GM04503 (cell line): ENCODE data around the gene OBP2B.
"Not testable (repeated sequence)": the region's sequence is repeated elsewhere in the genome, so short reads cannot be mapped to it uniquely, and the experiment has no call there.

ENCODE experiments used
- DNase-seq: peaks from one replicate; pipeline ENCODE4 v3.0.0-alpha.2; 2012; ENCODE audit warnings: low read depth

The OBP2B gene

DNA sequence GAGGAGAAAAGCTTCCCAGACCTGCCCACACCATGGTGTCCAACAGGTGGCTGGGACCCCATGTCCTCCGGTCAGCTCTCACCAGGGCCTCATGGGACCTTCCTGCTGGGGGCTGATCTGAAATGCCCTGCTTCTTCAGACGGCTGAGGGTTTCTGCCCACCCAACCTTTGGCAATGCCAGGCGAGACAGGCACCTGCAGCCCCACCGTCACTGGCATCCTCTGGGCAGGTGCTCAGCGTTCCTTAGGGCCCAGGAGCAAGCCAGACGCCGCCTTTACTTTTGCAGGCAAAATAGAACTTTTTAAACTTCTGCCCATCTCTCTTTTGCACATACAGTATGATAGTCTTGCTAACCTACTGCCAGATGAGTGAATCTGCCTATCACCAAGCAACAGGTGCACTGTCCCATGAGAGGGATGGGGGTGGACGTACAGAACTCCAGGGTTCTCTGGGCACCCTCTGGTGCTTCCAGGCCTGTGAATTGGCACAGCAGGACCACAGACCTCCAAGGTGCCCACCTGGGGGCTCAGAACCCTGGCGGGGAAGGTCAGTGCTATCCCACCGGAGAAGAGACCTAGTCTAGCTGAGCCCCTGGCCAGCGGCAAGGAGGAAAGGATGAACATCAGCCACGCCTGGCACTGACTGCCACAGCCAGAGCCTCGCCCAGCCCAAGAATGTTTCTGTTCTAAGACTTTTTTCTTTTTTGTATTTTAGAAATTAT, 7.5 kb downstream of the OBP2B start:
- no peak for DNase-seq

DNA sequence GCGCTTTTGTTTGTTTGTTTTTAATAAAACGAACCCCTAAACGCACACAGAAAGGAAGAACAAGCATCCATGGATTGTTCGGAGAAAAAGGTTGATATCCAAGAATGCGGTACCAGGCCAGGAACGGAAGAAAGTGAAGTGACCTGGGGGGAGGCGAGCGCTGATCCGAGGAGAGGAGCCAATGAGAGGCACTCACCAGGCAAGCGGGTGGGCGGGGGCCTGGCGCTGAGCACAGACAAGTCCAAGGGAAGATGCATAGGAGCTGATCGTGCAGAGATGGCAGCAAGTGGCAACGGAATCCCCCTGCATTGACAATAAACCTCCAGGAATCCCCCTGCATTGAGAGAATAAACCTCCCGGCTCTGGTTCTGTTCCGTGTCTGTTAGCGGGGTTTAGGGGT, 8.4 kb downstream of the OBP2B start:
- DNase-seq, result no peak

DNA sequence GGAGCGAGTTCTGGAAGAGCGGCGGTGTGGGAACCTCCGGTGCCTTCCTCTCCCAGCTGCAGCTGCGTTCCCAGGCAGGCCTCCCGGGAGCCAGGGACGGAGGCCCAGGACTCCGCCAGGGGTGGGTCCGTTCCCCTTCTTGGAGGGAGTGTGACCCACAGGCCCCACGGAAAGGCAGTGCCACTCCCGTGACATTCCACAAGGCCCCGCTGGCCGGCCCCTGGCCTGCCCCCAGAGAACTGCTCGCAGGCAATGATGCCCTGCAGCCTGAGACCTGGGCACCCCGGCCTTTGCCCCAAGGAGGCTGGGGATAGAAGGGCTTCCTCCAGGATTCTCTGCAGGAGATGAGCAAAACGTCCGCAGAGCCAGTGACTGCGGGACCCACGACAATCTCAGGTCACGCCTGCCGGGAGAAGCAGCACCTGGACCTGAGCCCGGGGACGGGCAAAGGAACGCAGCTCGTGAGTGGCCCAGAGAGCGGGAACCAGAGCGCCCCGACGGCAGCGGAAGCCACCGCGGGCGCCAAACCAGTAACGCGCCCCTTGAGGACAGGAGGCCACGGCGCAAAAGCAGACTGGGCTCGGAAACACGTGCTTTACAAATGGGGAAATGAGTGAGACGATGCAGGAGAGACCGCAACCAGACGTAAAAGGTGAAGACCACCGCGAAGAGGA, 9.3 kb downstream of the OBP2B start:
- no peak for DNase-seq

- no peak for DNase-seq
These were observed 14.0 kb downstream of the OBP2B start for GRCh38 chr9:133195029-133195428.

DNA sequence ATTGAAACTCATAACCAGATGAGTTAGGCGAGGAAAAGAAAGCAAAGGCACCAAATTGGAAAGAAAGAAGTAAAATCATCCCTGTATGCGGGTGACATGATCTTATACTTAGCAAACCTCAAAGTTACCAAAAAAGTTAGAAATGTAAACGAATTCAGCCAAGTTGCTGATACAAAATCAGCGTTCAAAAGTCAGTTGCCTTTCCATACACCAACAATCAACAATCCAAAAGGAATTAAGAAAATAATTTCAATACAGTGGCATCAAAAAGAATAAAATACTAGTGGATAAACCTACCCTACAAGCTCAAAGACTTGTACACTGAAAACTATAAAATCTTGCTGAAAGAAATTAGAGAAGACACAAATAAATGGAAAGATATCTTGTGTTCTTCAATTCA, 14.5 kb downstream of the OBP2B start:
- no peak for DNase-seq

GRCh38 chr9:133191989-133192388, 17.1 kb downstream of the OBP2B start:
- DNase-seq, result no peak

DNA sequence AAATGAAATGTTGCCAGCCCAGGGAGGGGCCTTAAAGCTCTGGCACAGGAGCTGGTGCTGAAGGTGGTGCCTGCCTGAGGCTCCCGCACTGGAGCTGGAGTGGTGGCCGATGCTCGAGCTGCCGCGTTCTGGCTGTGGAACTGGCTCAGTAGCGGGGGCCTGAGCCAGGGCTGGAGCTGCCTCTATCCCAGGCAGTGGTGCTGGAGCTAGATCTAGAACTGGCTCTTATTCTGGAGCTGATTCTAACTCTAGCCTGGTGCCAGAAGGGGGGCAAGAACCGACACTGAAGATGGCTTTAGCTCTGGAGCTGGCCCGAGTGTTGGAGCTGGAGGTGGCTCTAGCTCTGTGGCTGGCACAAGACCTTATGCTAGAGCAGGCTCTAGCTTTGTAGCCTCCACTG, 19.2 kb downstream of the OBP2B start:
- DNase-seq, result no peak

GRCh38 chr9:133188843-133189180, 20.2 kb downstream of the OBP2B start:
- no peak for DNase-seq

DNA sequence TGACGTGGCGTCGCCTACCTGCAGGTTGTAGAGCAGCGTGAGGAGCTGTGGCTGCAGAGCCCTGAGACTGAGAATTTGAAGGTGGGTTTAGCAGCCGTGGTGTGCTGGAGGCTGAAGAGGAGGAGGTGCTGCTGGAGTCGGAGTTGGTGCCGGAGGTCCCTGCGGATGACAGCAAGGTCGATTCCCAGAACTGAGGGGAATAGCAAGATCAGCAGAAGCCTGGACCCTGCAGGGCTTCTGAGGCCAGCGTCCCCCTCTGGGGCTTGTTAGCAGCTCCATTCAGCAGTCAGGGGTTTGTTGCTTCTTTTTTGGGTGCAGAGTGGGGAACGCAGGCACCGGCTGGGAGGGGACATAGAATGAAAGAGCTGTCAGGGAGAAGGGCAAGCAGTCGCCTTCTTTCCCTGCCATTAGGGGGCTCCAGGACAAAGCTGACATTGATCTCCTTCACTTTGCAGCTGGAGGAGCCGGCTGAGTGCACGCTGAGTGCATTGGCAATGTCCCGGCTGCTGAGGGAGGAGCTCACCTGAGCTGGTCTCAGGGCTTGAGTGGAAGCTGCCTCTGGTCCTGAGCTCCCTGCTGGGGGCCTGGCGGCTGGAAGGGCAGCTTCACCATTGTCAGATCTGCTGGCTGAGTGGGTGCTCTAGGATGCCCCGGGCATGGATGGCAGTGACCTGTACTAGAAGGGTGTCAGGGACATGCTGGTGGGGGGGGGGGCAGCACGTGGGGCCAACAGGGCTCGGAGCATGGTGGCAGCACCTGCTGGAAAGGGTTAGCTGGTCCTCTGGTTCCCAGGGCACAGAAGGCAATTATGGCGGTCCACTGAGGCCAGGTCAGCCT, 20.8 kb downstream of the OBP2B start:
- DNase-seq, result no peak

- no peak for DNase-seq
These were observed 21.5 kb downstream of the OBP2B start for GRCh38 chr9:133187561-133188005.

DNA sequence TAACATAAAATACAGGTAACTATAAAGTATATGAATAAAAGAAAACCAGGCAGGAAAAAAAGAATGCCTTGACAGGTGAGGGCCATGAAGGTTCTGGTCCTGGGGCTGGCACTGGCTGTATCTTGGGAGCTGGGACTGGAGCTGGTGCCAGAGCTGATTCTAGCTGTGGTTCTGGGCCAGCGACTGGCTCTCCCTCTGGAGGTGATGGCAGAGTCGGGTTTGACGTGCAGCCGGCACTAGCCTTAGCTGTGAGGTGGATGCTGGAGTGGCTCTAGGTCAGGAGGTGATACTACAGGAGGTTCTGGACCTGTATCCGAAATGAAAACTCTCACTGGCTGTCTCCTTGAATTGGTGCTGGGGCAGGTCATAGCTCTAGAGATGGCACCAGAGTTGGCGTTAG, 22.3 kb downstream of the OBP2B start:
- DNase-seq, result no peak

- DNase-seq, result peak; percentile 56
These were observed 24.1 kb downstream of the OBP2B start for GRCh38 chr9:133184971-133185370.

DNA sequence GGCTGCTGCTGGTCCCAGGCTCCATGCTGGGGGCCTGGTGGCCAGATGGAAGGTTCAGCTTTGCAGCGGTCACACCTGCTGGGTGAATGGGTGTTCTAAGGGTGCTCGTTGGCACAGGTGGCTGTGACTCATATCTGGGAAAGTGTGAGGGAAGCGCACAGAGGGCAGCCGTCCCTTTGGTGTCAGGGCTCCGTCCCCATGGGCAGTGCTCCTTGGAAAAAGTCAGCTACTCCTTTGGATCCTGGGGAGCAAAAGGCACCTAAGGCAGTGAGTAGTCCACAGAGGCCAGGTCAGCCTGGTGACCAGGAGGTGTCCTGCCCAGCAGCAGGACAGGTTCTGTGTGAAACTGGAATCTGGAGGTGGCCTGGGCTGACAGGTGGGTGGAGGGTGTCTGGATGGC, 26.9 kb downstream of the OBP2B start:
- DNase-seq, result no peak

GRCh38 chr9:133181561-133181960, 27.5 kb downstream of the OBP2B start:
- no peak for DNase-seq

DNA sequence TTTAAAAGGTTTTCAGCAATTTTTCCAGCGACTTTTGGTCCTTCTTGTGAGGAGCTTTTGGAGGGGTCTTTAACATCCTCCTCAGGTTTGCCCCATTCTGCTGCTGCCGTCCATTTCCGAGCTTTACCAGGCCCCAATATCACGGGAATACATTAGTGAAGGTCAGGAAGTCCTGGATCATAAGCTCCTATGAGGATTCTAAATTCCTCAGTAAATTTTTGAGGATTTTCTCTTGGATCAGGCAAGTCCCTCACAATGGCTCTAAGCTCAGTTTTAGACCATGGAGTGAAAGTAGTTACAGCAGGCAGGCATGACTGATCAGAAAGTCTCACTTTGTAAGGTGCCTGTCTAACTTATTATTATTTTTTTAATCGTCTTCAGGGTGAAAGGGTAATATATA, 28.1 kb downstream of the OBP2B start:
- DNase-seq, result no peak

GRCh38 chr9:133173056-133173455, 36.0 kb downstream of the OBP2B start:
- DNase-seq, result no peak

GRCh38 chr9:133171161-133171961, 37.7 kb downstream of the OBP2B start:
- DNase-seq, result no peak

- DNase-seq, result no peak
These were observed 38.3 kb downstream of the OBP2B start for GRCh38 chr9:133170716-133171115.

DNA sequence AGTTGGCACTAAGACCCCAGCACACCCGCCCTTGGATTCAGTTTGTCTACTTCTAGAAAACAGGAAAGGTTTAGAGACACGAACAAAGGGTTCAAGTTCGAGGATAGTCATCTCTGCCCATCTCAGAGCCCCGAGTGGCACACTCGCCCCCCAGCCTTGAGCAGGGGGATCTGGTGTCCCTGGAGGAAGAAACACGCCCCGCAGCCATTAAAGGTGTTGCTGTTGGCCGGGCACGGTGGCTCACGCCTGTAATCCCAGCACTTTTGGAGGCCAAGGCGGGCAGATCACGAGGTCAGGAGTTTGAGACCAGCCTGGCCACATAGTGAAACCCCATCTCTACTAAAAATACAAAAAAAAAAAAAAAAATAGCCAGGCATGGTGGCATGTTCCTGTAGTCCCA, 39.4 kb downstream of the OBP2B start:
- DNase-seq, result not testable (repeated sequence)

- DNase-seq, result no peak
These were observed 39.9 kb downstream of the OBP2B start for GRCh38 chr9:133169102-133169501.

DNA sequence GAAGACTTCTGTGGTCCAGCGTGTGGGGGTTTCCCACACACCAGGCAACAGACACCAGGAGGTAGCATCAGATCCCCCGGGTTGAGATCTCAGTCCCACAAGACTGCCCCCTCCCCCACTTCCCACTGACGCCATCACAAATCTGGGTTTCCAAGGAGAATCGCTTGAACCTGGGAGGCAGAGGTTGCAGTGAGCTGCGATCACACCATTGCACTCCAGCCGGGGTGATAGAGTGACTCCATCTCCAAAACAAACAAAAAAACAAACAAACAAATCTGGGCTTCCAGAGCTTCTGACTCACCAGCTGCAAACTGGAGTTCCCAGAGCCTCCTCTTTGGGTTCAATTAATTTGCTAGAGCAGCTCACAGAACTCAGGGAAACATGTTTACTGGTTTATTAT, 40.6 kb downstream of the OBP2B start:
- DNase-seq, result no peak

DNA sequence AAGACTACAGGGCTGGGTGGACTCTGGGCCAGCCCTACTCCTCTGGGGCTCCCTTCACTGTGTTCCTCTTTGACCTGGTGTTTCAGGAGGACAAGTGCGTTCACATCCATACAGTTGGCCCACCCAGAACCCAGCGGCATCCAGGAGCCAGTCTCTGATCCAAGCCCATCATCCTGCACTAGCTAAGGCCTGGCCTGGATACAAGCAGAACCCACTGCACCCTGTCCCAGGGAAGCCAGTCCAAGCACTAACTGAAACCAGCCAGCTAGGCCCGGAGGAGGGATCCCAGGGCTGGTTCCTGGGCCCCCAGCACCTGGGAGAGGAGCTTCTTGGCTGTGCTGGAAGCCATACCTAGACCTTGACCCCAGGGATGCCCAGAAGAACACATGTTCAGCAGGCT, 41.3 kb downstream of the OBP2B start:
- no peak for DNase-seq
